HepG2 (cell line): Measurements from ENCODE around the gene RAB2B. TPM values are rescaled to one million over a fixed set of nuclear protein-coding genes. Genes with fewer than 3 reads are reported as not detected.

Experiments used
- AKAP8 ChIP-seq: sonication (generic); formaldehyde crosslinking; IDR thresholded peaks from 2 replicates; pipeline ENCODE4 v1.5.1; 2020; ENCODE audit warnings: mild to moderate bottlenecking, missing genetic modification reagents
- CBX2 ChIP-seq, 2 experiments: fragments of 200-600 bp in 1 of 2; sonication (generic); formaldehyde crosslinking in 1 of 2; IDR thresholded peaks; 2 replicates each; pipeline versions ENCODE4 v1.7.0 to v1.8.1; 2018 to 2022; ENCODE audit warnings: low read depth in 2 of 2, low read length in 1 of 2, mild to moderate bottlenecking in 1 of 2, missing genetic modification reagents in 1 of 2
- CEBPB ChIP-seq: IDR thresholded peaks from 2 replicates; pipeline ENCODE4 v1.6.1; 2011; ENCODE audit warnings: low read depth, low read length, improper control_type of control experiment, borderline replicate concordance
- IRF2 ChIP-seq: IDR thresholded peaks from 2 replicates; pipeline ENCODE4 v1.6.1; 2018; ENCODE audit warnings: missing genetic modification reagents, missing compliant biosample characterization
- KMT2B ChIP-seq: IDR thresholded peaks from 2 replicates; pipeline ENCODE4 v1.6.1; 2016; ENCODE audit warnings: missing genetic modification reagents, missing compliant biosample characterization
- NFE2L2 ChIP-seq: fragments of 150-350 bp; IDR thresholded peaks from 2 replicates; pipeline ENCODE4 v1.6.1; 2014; ENCODE audit warnings: low read length
- NFIC ChIP-seq: IDR thresholded peaks from 2 replicates; pipeline ENCODE4 v1.6.1; 2012; ENCODE audit warnings: mild to moderate bottlenecking, low read length, inconsistent platforms
- TFDP2 ChIP-seq: sonication (generic); formaldehyde crosslinking; IDR thresholded peaks from 2 replicates; pipeline ENCODE4 v1.4.0; 2020; ENCODE audit warnings: missing genetic modification reagents
- U2AF1 ChIP-seq: fragments of 200-400 bp; formaldehyde crosslinking; optimal IDR thresholded peaks from 2 replicates; pipeline ENCODE3; 2017; ENCODE audit warnings: mild to moderate bottlenecking, low read depth, low read length
- ZBED4 ChIP-seq: sonication (generic); formaldehyde crosslinking; IDR thresholded peaks from 2 replicates; pipeline ENCODE4 v1.4.0; 2020; ENCODE audit warnings: missing genetic modification reagents, borderline replicate concordance
- ZMYM2 ChIP-seq: sonication (generic); formaldehyde crosslinking; IDR thresholded peaks from 2 replicates; pipeline ENCODE4 v1.8.0; 2022; ENCODE audit warnings: mild to moderate bottlenecking, missing genetic modification reagents
- ZNF234 ChIP-seq: sonication (generic); formaldehyde crosslinking; conservative IDR thresholded peaks from 2 replicates; pipeline ENCODE4 v1.5.1; 2020; ENCODE audit warnings: mild to moderate bottlenecking, missing genetic modification reagents
- ZNF281 ChIP-seq: sonication (generic); formaldehyde crosslinking; IDR thresholded peaks from 2 replicates; pipeline ENCODE4 v1.4.0; 2020; ENCODE audit warnings: missing genetic modification reagents, borderline replicate concordance
- ZNF362 ChIP-seq: sonication (generic); formaldehyde crosslinking; IDR thresholded peaks from 2 replicates; pipeline ENCODE4 v1.4.0; 2020; ENCODE audit warnings: missing genetic modification reagents, mild to moderate bottlenecking, borderline replicate concordance
- ZNF446 ChIP-seq: sonication (generic); formaldehyde crosslinking; IDR thresholded peaks from 2 replicates; pipeline ENCODE4 v1.5.0; 2020; ENCODE audit warnings: mild to moderate bottlenecking, missing genetic modification reagents
- ZNF546 ChIP-seq: sonication (generic); formaldehyde crosslinking; conservative IDR thresholded peaks from 2 replicates; pipeline ENCODE4 v1.8.1; 2023; ENCODE audit warnings: mild to moderate bottlenecking, missing genetic modification reagents
- ZNF800 ChIP-seq: sonication (generic); formaldehyde crosslinking; IDR thresholded peaks from 2 replicates; pipeline ENCODE4 v1.4.0; 2020; ENCODE audit warnings: missing genetic modification reagents
- polyA plus RNA-seq, 8 experiments: library from polyadenylated mRNA; depleted of rRNA in 3 of 8; stranded (reverse) in 7 of 8; unstranded in 1 of 8; fragments of >200 nt; fragmentation: Illumina TruSeq in 4 of 8; extraction: Trizol in 4 of 8; gene quantifications; 2 replicates each; pipeline versions ENCODE4 v1.2.1 to v1.2.3, GENCODE V29; 2011 to 2016; ENCODE audit warnings: low read depth in 4 of 8, missing spikeins in 1 of 8, mixed read lengths in 1 of 8; ENCODE audit not compliant: insufficient read depth in 1 of 8
- total RNA-seq, 5 experiments: library from RNA; depleted of rRNA; stranded (reverse); fragments of >200 nt; fragmentation: Illumina TruSeq; extraction: Trizol; gene quantifications; 2 replicates each; pipeline ENCODE4 v1.2.3, GENCODE V29; 2016; ENCODE audit warnings: low read depth in 1 of 5

Gene RAB2B
- total and polyA plus RNA-seq, 2 of the 13 experiments (the other 11 are each of a cell fraction or from before 2014, with no cell fraction given), result 36.0 to 60.6 TPM

GRCh38 chr14:21437063-21437901, 39.5 kb downstream of the RAB2B start (continued):
- TF ChIP-seq ZNF362 (CRISPR knock-in tag), result peak; percentile 40; the same call in 1 of the 2 replicates
- no peak for TF ChIP-seq NFIC
- peak; percentile 99 for TF ChIP-seq KMT2B (CRISPR knock-in tag)
- TF ChIP-seq AKAP8 (CRISPR knock-in tag), result peak; percentile 94
- TF ChIP-seq U2AF1, result peak; percentile 91
- TF ChIP-seq ZNF800 (CRISPR knock-in tag), result 0 out of 2 replicates have a peak, but pooled peaks have one; percentile 28
- TF ChIP-seq ZMYM2 (CRISPR knock-in tag), result peak; percentile 43; the same call in 1 of the 2 replicates
- TF ChIP-seq ZNF546 (CRISPR knock-in tag), result 0 out of 2 replicates have a peak, but pooled peaks have one; percentile 29
- peak; percentile 99 for TF ChIP-seq ZNF281 (CRISPR knock-in tag)
- TF ChIP-seq NFE2L2, result no peak
- TF ChIP-seq IRF2 (CRISPR knock-in tag), result peak; percentile 95
- TF ChIP-seq ZNF446 (CRISPR knock-in tag), result no peak
- TF ChIP-seq CBX2 (IDR thresholded peaks at IDR 0.05; ENCODE audit: low read depth, low read length), result no peak
- TF ChIP-seq CBX2 (CRISPR knock-in tag; IDR thresholded peaks at IDR 0.05; ENCODE audit: low read depth), result 0 out of 2 replicates have a peak, but pooled peaks have one; percentile 75
- TF ChIP-seq ZNF234 (CRISPR knock-in tag), result no peak
- peak; percentile 86 for TF ChIP-seq TFDP2 (CRISPR knock-in tag)
- no peak for TF ChIP-seq CEBPB
- TF ChIP-seq ZBED4 (CRISPR knock-in tag), result peak; percentile 65; the same call in 1 of the 2 replicates
